Osteocyte (in vitro differentiated cells): ENCODE data around the gene UPK3A. TPM values are rescaled to one million over a fixed set of nuclear protein-coding genes. Genes with fewer than 3 reads are reported as not detected.

Experiments used
- DNase-seq: peaks from one replicate; pipeline ENCODE4 v3.0.0; 2021; ENCODE audit warnings: mixed read lengths; ENCODE audit not compliant: unreplicated experiment; ENCODE audit errors: extremely low spot score
- H3K27ac Mint-ChIP-seq: one replicate; pipeline ENCODE4 v1.8.0; 2021; ENCODE audit warnings: mild to moderate bottlenecking, mixed read lengths; ENCODE audit not compliant: unreplicated experiment
- H3K27me3 Mint-ChIP-seq: one replicate; pipeline ENCODE4 v1.8.0; 2021; ENCODE audit warnings: mixed read lengths; ENCODE audit not compliant: unreplicated experiment
- H3K36me3 Mint-ChIP-seq: one replicate; pipeline ENCODE4 v1.8.0; 2021; ENCODE audit warnings: mixed read lengths; ENCODE audit not compliant: unreplicated experiment
- H3K4me1 Mint-ChIP-seq: one replicate; pipeline ENCODE4 v1.8.0; 2021; ENCODE audit warnings: mixed read lengths; ENCODE audit not compliant: unreplicated experiment
- H3K4me3 Mint-ChIP-seq: one replicate; pipeline ENCODE4 v1.8.0; 2021; ENCODE audit warnings: mild to moderate bottlenecking, moderate library complexity, mixed read lengths; ENCODE audit not compliant: unreplicated experiment
- H3K9me3 Mint-ChIP-seq: one replicate; pipeline ENCODE4 v1.8.0; 2021; ENCODE audit warnings: mixed read lengths; ENCODE audit not compliant: unreplicated experiment
- total RNA-seq: library from RNA; stranded (reverse); gene quantifications from 2 replicates; pipeline ENCODE4 v1.2.1, GENCODE V29; 2021
- TF ChIP-seq, protein P1 (sequence below): fragments of 200-600 bp; sonication (generic); IDR thresholded peaks from 2 replicates; pipeline ENCODE4 v1.5.0; 2021; ENCODE audit warnings: antibody characterized with exemption, mild to moderate bottlenecking, moderate library complexity

Gene UPK3A
- total RNA-seq, 1 donor from 2014 or later: not detected

DNA sequence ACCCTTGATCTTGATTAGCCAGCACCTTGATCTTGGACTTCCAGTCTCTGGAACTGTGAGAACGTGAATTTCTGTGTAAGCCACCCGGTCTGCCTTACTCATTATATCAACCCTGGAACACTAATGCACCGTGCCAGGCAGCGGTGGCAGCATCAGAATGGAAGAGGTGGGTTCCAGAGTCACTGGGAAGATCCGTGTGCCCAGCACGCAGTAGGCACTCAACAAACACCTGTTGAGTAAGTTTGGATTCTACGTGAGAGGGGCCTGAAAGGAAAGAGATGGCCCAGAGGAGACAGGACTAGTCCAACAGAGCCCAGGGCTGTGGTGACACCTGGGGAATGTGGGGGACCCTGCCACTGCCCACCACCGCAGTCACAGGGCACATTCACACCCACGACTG is 6.6 kb upstream of the UPK3A start:
- TF ChIP-seq, protein P1, sequence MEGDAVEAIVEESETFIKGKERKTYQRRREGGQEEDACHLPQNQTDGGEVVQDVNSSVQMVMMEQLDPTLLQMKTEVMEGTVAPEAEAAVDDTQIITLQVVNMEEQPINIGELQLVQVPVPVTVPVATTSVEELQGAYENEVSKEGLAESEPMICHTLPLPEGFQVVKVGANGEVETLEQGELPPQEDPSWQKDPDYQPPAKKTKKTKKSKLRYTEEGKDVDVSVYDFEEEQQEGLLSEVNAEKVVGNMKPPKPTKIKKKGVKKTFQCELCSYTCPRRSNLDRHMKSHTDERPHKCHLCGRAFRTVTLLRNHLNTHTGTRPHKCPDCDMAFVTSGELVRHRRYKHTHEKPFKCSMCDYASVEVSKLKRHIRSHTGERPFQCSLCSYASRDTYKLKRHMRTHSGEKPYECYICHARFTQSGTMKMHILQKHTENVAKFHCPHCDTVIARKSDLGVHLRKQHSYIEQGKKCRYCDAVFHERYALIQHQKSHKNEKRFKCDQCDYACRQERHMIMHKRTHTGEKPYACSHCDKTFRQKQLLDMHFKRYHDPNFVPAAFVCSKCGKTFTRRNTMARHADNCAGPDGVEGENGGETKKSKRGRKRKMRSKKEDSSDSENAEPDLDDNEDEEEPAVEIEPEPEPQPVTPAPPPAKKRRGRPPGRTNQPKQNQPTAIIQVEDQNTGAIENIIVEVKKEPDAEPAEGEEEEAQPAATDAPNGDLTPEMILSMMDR: no peak
- H3K27ac Mint-ChIP-seq: no peak overlapping the region

DNA sequence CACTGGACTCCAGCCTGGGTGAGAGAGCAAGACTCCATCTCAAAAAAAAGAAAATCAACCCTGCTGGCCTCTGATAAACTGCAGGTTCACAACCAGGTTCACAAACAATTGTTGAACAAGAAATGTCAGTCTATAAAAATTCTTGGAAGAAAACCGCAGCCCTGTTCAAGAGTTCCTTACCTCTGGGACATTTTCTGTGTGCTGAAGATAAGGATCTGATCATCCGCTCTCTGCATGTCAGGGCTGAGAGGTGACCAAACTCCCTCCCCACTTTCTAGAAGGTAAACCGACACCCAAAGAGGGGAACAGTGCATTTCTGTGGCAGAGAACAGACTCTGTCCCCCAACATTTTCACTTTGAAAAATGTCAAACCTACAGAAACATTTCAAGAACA is 4.2 kb upstream of the UPK3A start:
- Mint-ChIP-seq H3K9me3 (no peaks in the 10 kb centered on the region), H3K4me1 (peaks cover 26% of the 10 kb centered on the region), H3K27me3 (peaks cover 11% of the 10 kb centered on the region), H3K4me3 (no peak overlapping the region), H3K27ac (peak overlapping the region; percentile 73), H3K36me3 (no peaks in the 10 kb centered on the region)
- TF ChIP-seq, protein P1: no peak
- no peak for DNase-seq

More for the DNA sequence above, 6.6 kb upstream of the UPK3A start:
- DNase-seq: no peak
- H3K36me3 Mint-ChIP-seq: no peaks in the 10 kb centered on the region
- H3K4me1 Mint-ChIP-seq: peaks cover 18% of the 10 kb centered on the region
- peaks cover 4% of the 10 kb centered on the region for H3K27me3 Mint-ChIP-seq
- no peaks in the 10 kb centered on the region for H3K9me3 Mint-ChIP-seq
- H3K4me3 Mint-ChIP-seq: no peak overlapping the region

DNA sequence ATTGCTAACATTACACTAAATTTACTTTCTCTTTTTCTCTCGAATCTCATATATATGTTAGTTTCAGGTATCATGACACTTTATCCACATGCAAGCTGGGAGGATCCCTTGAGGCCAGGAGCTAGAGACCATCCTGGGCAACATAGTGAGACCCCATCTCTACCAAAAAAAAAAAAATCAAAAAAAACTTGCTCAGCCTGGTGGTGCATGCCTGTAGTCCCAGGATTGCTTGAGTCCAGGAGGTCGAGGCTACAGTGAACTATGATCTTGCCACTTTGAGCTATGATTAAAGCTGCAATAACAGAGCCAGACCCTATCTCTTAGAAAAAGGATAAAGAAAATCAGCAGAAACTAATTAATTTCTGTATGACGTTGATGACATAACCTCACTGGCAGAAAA is 3.7 kb upstream of the UPK3A start:
- TF ChIP-seq, protein P1: no peak
- Mint-ChIP-seq H3K27ac (no peak overlapping the region), H3K4me1 (peaks cover 26% of the 10 kb centered on the region), H3K27me3 (peaks cover 11% of the 10 kb centered on the region), H3K9me3 (no peaks in the 10 kb centered on the region), H3K36me3 (no peaks in the 10 kb centered on the region), H3K4me3 (no peak overlapping the region)
- no peak for DNase-seq

DNA sequence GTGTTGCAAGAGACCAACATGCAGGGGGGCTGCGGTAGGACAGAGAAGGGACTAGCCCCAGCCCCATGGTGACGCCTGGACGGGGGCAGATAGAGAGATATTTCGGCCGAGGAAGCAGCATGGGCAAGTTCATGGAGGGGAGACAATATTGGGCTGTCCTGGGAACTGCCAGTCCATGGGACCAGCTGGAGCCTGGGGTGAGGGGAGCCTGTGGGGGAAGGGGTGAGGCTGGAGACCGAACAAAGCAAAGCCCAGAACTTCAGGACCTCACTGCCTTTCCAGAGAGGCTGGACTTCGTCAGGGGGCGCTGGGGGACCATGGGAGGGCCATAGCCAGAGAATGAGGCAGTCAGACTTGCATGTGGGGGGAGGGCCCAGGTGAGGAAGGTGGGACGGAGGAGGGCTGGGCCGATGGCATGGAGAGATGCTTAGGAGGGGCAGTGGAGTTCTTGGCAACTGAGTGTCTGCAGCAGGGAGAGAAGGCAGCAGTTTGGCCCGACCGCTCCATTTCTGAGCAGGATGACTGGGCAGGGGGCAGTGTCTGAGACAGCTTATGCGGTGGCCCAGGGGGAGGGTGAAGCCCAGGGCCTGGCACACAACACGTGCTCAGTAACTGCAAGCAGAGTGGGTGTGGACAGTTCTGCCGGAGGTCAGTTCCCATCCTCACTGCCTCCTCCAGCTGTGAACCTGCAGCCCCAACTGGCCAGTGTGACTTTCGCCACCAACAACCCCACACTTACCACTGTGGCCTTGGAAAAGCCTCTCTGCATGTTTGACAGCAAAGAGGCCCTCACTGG is 712 bp downstream of the UPK3A start:
- TF ChIP-seq, protein P1: peak; percentile 11

DNA sequence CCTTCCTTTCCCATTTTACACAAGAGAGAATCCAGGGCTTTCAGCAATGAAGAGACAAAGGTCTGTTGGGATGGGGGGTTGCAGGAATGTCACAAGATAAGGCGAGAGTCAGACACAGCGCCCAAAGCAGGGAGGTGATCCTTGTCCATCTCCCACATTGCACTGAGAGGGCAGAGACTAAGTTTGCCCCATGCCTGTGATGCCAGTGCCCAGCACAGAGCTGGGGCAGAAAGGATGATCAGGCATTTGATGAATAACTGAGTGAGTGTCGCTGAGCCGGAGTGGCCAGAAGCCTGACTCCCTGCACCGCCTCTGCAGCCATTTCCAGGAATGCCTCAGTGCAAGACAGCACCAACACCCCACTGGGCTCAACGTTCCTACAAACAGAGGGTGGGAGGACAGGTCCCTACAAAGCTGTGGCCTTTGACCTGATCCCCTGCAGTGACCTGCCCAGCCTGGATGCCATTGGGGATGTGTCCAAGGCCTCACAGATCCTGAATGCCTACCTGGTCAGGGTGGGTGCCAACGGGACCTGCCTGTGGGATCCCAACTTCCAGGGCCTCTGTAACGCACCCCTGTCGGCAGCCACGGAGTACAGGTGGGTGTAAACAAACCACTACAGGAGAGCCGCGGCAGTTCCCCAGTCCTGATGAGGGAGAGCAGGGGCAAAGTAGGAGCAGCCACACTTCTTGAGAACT is 2.3 kb downstream of the UPK3A start:
- Mint-ChIP-seq H3K4me1 (peaks cover 8% of the 10 kb centered on the region), H3K36me3 (no peaks in the 10 kb centered on the region), H3K4me3 (no peak overlapping the region), H3K27me3 (peaks cover 10% of the 10 kb centered on the region), H3K9me3 (no peaks in the 10 kb centered on the region), H3K27ac (no peak overlapping the region)
- TF ChIP-seq, protein P1: no peak
- no peak for DNase-seq

More for the DNA sequence above, 712 bp downstream of the UPK3A start:
- no peak for DNase-seq
- Mint-ChIP-seq H3K4me1 (peaks cover 15% of the 10 kb centered on the region), H3K27me3 (peaks cover 13% of the 10 kb centered on the region), H3K27ac (no peak overlapping the region), H3K9me3 (no peaks in the 10 kb centered on the region), H3K36me3 (no peaks in the 10 kb centered on the region), H3K4me3 (no peak overlapping the region)
